Prostate gland (tissue), 2 donors: ENCODE results near the gene MPC1L. TPM values are rescaled to one million over a fixed set of nuclear protein-coding genes. Genes with fewer than 3 reads are reported as not detected.

Experiments used
- DNase-seq: peaks from one replicate; pipeline ENCODE4 v3.0.0-alpha.2; 2019; ENCODE audit warnings: low spot score
- H3K27ac ChIP-seq, 2 donors: fragments of 200-600 bp; sonication (generic); 2 replicates each; pipeline ENCODE4 v1.5.1; 2017 to 2019
- H3K27me3 ChIP-seq: fragments of 200-600 bp; sonication (generic); replicated peaks from 2 replicates; pipeline ENCODE4 v1.5.1; 2019; ENCODE audit not compliant: insufficient read depth
- H3K36me3 ChIP-seq, 2 donors: fragments of 200-600 bp; sonication (generic); 1 replicate in 1 of 2; 2 replicates in 1 of 2; pipeline versions ENCODE4 v1.5.1 to v1.8.1; 2017 to 2019
- H3K4me1 ChIP-seq: fragments of 200-600 bp; sonication (generic); replicated peaks from 2 replicates; pipeline ENCODE4 v1.5.1; 2019
- H3K4me3 ChIP-seq, 2 donors: fragments of 200-600 bp; sonication (generic); 2 replicates each; pipeline ENCODE4 v1.5.1; 2017 to 2019
- H3K9me3 ChIP-seq: fragments of 200-600 bp; sonication (generic); 2 replicates; pipeline ENCODE4 v1.5.1; 2017
- CTCF ChIP-seq, 4 experiments: fragments of 200-600 bp in 2 of 4; fragments of 450-650 bp in 2 of 4; sonication (generic) in 2 of 4; IDR thresholded peaks; 1 replicate in 3 of 4; 2 replicates in 1 of 4; pipeline ENCODE4 v1.5.1; 2016 to 2019; ENCODE audit warnings: antibody characterized with exemption in 4 of 4, mild to moderate bottlenecking in 2 of 4, moderate library complexity in 2 of 4
- POLR2A ChIP-seq: fragments of 450-650 bp; IDR thresholded peaks from one replicate; pipeline ENCODE4 v1.6.1; 2016; ENCODE audit warnings: antibody characterized with exemption, mild to moderate bottlenecking
- POLR2AphosphoS5 ChIP-seq: sonication (generic); formaldehyde crosslinking; IDR thresholded peaks from one replicate; pipeline ENCODE4 v1.6.1; 2017; ENCODE audit warnings: antibody characterized with exemption
- WGBS: methylation state at CpG from one replicate; pipeline ENCODE4 v1.1.5; 2018; 5-methylcytosine and 5-hydroxymethylcytosine counted together
- intact Hi-C: fragments of 100-400 bp; cut with DNase I; formaldehyde crosslinking; loops from one replicate; pipeline ENCODE4 v1.14.2; 2022
- total RNA-seq, 2 donors: library from RNA; depleted of rRNA; stranded (reverse); fragments of >200 nt; gene quantifications; one replicate each; pipeline ENCODE4 v1.1.0, GENCODE V29; 2016

The MPC1L gene
- total RNA-seq, 2 donors from 2014 or later = 2.6 TPM; not detected in 1

- Histone ChIP-seq H3K27ac (no peak overlapping the region), H3K4me1 (no peaks in the 10 kb centered on the region), H3K27me3 (no peaks in the 10 kb centered on the region), H3K36me3 (no peaks in the 10 kb centered on the region), H3K4me3 (no peak overlapping the region), H3K9me3 (no peaks in the 10 kb centered on the region)
- DNase-seq = no peak
- intact Hi-C loops = no loop called here
- WGBS = 38% methylated on average over 4 of the region's 6 CpGs
- TF ChIP-seq CTCF (IDR thresholded peaks at IDR 0.05) = no peak
- no peak for TF ChIP-seq POLR2AphosphoS5
- TF ChIP-seq POLR2A = no peak
Observed at GRCh38 chrX:40671126-40671525, 47.9 kb downstream of the MPC1L start.

Other genes starting within 250 kb of the MPC1L start
- gene ATP6AP2, start 42.5 kb upstream of the MPC1L start, total RNA-seq = 100 to 1,000 TPM in 1 of 2 donors, 10 to 100 TPM in 1; 84.1 to 118 TPM
- 10 to 100 TPM; 12.4 to 15.1 TPM for gene CXorf38, start 24.1 kb downstream of the MPC1L start, total RNA-seq
- 10 to 100 TPM; 22.2 to 35.8 TPM for gene MED14, start 112.1 kb downstream of the MPC1L start, total RNA-seq